GM18951 (cell line): Measurements from ENCODE around the gene KCNH4.

ENCODE experiments used
- POLR2A ChIP-seq: IDR thresholded peaks from 4 replicates; pipeline ENCODE4 v1.6.1; 2011; ENCODE audit warnings: mild to moderate bottlenecking; ENCODE audit not compliant: insufficient read length, insufficient read depth; ENCODE audit errors: extremely low read depth
- in situ Hi-C: fragments of 300-500 bp; cut with MboI; formaldehyde crosslinking; loops from one replicate; pipeline ENCODE4 v1.12.0; 2022; ENCODE audit warnings: low sequenced_read_pairs, mixed read lengths, inconsistent platforms; ENCODE audit not compliant: unreplicated experiment

Gene KCNH4

DNA sequence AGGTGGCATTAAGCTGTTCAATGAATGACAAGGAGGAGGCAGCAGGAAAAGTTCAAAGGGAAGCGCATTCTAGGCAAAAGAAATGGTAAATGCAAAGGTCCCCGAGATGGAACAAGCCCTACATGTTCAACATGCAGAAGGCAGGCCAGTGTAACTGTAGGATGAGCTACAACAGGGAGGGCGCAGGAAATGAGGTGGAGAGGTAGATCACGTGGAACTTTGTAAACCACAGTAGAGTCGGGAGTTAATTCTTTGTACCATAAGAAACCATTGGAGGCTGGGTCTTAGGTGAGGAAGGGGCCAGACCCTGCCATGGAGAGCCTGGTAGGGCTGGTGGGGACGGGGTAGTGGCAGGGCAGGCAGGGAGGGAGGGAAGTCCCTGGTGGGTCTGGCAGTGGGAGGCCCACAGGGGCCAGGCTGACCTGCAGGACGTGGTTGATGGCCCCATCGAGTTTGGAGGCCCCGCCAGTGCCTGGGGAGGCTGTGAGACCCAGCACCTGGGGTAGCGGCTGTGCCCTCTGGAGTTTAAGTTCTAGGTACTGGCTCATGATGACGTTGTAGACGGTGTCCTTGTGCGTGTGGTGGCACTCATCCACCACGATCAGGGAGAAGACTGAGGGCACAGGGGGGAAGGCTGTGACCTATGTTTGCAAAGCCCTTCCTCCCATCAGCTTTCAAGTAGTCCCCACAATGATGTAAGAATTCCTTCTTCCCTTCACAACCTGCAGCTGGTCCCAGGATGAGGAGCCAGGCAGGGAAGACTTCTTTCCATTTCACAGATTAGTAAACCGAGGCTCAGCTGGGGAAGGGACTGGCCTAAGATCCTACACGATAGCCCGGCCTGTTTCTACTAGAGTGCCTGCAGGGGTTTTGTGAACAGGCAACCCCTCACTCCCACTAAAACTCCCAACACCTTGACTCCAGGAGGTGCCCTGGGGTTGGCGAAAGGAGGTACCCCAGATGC lies 70.4 kb downstream of the KCNH4 start:
- TF ChIP-seq POLR2A, result no peak

DNA sequence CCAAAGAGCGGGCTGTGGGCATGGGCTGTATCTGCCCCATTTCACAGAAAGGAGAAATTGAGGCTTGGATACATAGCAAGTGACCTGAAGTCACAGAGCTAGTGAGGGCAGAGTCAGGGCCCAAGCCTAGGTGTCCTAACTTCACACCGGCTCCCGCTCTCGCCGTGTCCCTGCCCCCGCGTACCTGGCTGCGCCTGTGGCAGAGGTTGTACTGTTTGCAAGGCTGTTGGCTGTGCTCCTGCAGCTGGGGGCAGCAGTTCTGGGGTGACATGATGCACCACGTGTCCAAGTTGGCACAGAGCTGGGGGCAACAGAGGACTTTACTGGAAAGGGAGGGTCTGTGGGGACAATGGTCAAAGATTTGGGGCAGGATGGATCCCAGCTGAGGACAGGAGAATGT lies 71.9 kb downstream of the KCNH4 start:
- TF ChIP-seq POLR2A, result no peak
- in situ Hi-C loops, result no loop called here

More for the DNA sequence above, 70.4 kb downstream of the KCNH4 start:
- in situ Hi-C loops, result loop anchor here (10.0 kb wide), 2 partner anchors 86 to 146 kb away; partner anchors contain the start of genes CNP and NKIRAS2

DNA sequence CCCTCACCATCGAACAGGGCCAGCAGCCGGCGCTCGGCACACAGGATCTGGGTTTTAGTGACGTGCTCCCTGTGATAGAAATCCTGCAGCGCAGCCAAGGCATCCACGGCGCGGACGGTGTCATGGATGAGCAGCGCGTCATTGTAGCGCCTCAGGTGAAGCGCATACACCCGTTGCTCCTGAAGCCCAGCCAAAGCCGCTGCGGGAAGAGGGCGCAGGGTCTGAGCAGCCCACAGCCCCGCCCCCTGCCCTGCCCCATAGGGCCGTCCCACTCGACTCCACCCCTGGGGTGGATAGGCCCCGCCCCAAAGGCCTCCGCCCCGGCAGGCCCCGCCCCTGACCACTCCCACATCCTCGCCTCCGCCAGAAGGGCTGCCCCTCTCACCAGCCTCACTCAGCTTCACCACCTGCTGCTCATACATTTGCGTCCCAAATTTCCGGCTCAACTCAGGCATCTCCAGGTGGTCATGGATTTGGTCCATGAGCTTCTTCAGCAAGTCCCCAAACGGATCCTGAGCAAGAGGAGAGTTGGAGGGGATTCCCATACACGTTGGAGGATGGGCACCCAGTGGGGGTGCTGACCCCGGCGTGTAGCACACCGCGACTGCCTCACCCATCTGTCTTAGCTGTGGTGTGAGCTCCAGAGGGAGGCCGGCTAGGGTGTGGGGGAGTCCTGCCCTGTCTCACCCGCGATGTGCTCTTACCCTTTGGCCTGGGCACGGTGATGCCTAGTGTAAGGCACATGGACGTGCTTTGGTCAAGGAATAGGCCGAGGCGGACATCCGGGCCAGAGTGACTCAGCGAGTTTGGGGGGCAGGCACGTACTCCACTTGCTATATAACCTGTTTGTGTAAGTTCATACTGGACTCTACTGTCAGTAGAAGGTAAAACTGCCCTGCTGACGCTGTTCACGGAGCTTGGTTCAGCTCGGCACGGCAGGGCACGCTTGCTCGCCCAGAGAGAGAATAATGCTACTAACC lies 73.1 kb downstream of the KCNH4 start:
- in situ Hi-C loops, result no loop called here
- peak; percentile 34 for TF ChIP-seq POLR2A

- in situ Hi-C loops, result no loop called here
- TF ChIP-seq POLR2A, result no peak
These were observed 73.8 kb downstream of the KCNH4 start for GRCh38 chr17:42107124-42107523.
